ENCODE data around the gene RNF115.
"Not testable (repeated sequence)": the region's sequence is repeated elsewhere in the genome, so short reads cannot be mapped to it uniquely, and the experiment has no call there.

Gene RNF115

GRCh38 chr1:145773423-145773822 lies 50.5 kb downstream of the RNF115 start:
- no peak overlapping the region for H2AFZ ChIP-seq (ENCODE audit: low read depth, low read length, severe bottlenecking)
- H4K20me1 ChIP-seq (ENCODE audit: low read depth, low read length): no peaks in the 10 kb centered on the region
- no peak for TF ChIP-seq CTCF (IDR thresholded peaks at IDR 0.05; ENCODE audit: insufficient read depth, low read length, poor library complexity, severe bottlenecking)
- no peak for TF ChIP-seq EZH2phosphoT487 (conservative IDR thresholded peaks at IDR 0.05; ENCODE audit: low read length)
- H3K9me2 ChIP-seq (replicated peaks; ENCODE audit: insufficient read depth, low read length): no peaks in the 10 kb centered on the region
- H3K27me3 ChIP-seq (ENCODE audit: low read length): no peaks in the 10 kb centered on the region
- peaks cover 6% of the 10 kb centered on the region; the same call in 1 of the 2 replicates for H3F3A ChIP-seq (ENCODE audit: insufficient read depth)
- no peak overlapping the region for H3K27ac ChIP-seq (ENCODE audit: low read depth, low read length)
- H3K9me3 ChIP-seq (ENCODE audit: insufficient read depth, low read length): no peaks in the 10 kb centered on the region
- H3K36me3 ChIP-seq (ENCODE audit: low read length): peaks cover 12% of the 10 kb centered on the region; the same call in 1 of the 2 replicates
- no peaks in the 10 kb centered on the region for H3K79me2 ChIP-seq (ENCODE audit: insufficient read depth, low read length)
- H3K4me3 ChIP-seq (ENCODE audit: insufficient read depth, low read length, poor library complexity, severe bottlenecking): no peak overlapping the region
- no peak overlapping the region for H3K9ac ChIP-seq (ENCODE audit: low read length)
- no peak overlapping the region for H3K4me2 ChIP-seq (ENCODE audit: low read depth, low read length, poor library complexity, severe bottlenecking)

- no peak overlapping the region for H3K4me3 ChIP-seq (ENCODE audit: insufficient read depth, low read length, poor library complexity, severe bottlenecking)
- H3K9me2 ChIP-seq (replicated peaks; ENCODE audit: insufficient read depth, low read length): no peaks in the 10 kb centered on the region
- peaks cover 12% of the 10 kb centered on the region; the same call in 1 of the 2 replicates for H3K36me3 ChIP-seq (ENCODE audit: low read length)
- no peaks in the 10 kb centered on the region for H4K20me1 ChIP-seq (ENCODE audit: low read depth, low read length)
- H3K79me2 ChIP-seq (ENCODE audit: insufficient read depth, low read length): no peaks in the 10 kb centered on the region
- no peak overlapping the region for H3K9ac ChIP-seq (ENCODE audit: low read length)
- no peak overlapping the region for H3K4me2 ChIP-seq (ENCODE audit: low read depth, low read length, poor library complexity, severe bottlenecking)
- H3K9me3 ChIP-seq (ENCODE audit: insufficient read depth, low read length): no peaks in the 10 kb centered on the region
- H3F3A ChIP-seq (ENCODE audit: insufficient read depth): peaks cover 6% of the 10 kb centered on the region; the same call in 1 of the 2 replicates
- TF ChIP-seq CTCF (IDR thresholded peaks at IDR 0.05; ENCODE audit: insufficient read depth, low read length, poor library complexity, severe bottlenecking): no peak
- TF ChIP-seq EZH2phosphoT487 (conservative IDR thresholded peaks at IDR 0.05; ENCODE audit: low read length): no peak
- H2AFZ ChIP-seq (ENCODE audit: low read depth, low read length, severe bottlenecking): no peak overlapping the region
- no peak overlapping the region for H3K27ac ChIP-seq (ENCODE audit: low read depth, low read length)
- H3K27me3 ChIP-seq (ENCODE audit: low read length): no peaks in the 10 kb centered on the region
These were observed 52.8 kb downstream of the RNF115 start for GRCh38 chr1:145771056-145771455.

GRCh38 chr1:145768004-145768403 lies 55.9 kb downstream of the RNF115 start:
- not testable (repeated sequence) for H3F3A ChIP-seq (ENCODE audit: insufficient read depth); H3K4me3 ChIP-seq (ENCODE audit: insufficient read depth, low read length, poor library complexity, severe bottlenecking); H3K79me2 ChIP-seq (ENCODE audit: insufficient read depth, low read length); H3K9me3 ChIP-seq (ENCODE audit: insufficient read depth, low read length); H3K27ac ChIP-seq (ENCODE audit: low read depth, low read length); H2AFZ ChIP-seq (ENCODE audit: low read depth, low read length, severe bottlenecking); H4K20me1 ChIP-seq (ENCODE audit: low read depth, low read length); H3K27me3 ChIP-seq (ENCODE audit: low read length); H3K4me2 ChIP-seq (ENCODE audit: low read depth, low read length, poor library complexity, severe bottlenecking); H3K9me2 ChIP-seq (replicated peaks; ENCODE audit: insufficient read depth, low read length); H3K9ac ChIP-seq (ENCODE audit: low read length)
- H3K36me3 ChIP-seq (ENCODE audit: low read length): peaks cover 14% of the 10 kb centered on the region; the same call in 1 of the 2 replicates

- not testable (repeated sequence) for H3K9me2 ChIP-seq (replicated peaks; ENCODE audit: insufficient read depth, low read length); H3K4me3 ChIP-seq (ENCODE audit: insufficient read depth, low read length, poor library complexity, severe bottlenecking); H3K27ac ChIP-seq (ENCODE audit: low read depth, low read length); H3F3A ChIP-seq (ENCODE audit: insufficient read depth); H3K27me3 ChIP-seq (ENCODE audit: low read length); H3K9ac ChIP-seq (ENCODE audit: low read length); H3K9me3 ChIP-seq (ENCODE audit: insufficient read depth, low read length); H3K79me2 ChIP-seq (ENCODE audit: insufficient read depth, low read length); H3K4me2 ChIP-seq (ENCODE audit: low read depth, low read length, poor library complexity, severe bottlenecking); H2AFZ ChIP-seq (ENCODE audit: low read depth, low read length, severe bottlenecking); H4K20me1 ChIP-seq (ENCODE audit: low read depth, low read length)
- H3K36me3 ChIP-seq (ENCODE audit: low read length): peaks cover 23% of the 10 kb centered on the region
These were observed 57.0 kb downstream of the RNF115 start for GRCh38 chr1:145766926-145767325.

GRCh38 chr1:145765585-145766360 lies 58.1 kb downstream of the RNF115 start:
- H3K9me2 ChIP-seq (replicated peaks; ENCODE audit: insufficient read depth, low read length); H4K20me1 ChIP-seq (ENCODE audit: low read depth, low read length); H3K27me3 ChIP-seq (ENCODE audit: low read length); H2AFZ ChIP-seq (ENCODE audit: low read depth, low read length, severe bottlenecking); H3K27ac ChIP-seq (ENCODE audit: low read depth, low read length); H3K9ac ChIP-seq (ENCODE audit: low read length); H3K79me2 ChIP-seq (ENCODE audit: insufficient read depth, low read length); H3K9me3 ChIP-seq (ENCODE audit: insufficient read depth, low read length); H3K4me3 ChIP-seq (ENCODE audit: insufficient read depth, low read length, poor library complexity, severe bottlenecking); H3K4me2 ChIP-seq (ENCODE audit: low read depth, low read length, poor library complexity, severe bottlenecking); H3F3A ChIP-seq (ENCODE audit: insufficient read depth): not testable (repeated sequence)
- H3K36me3 ChIP-seq (ENCODE audit: low read length): peaks cover 22% of the 10 kb centered on the region

GRCh38 chr1:145765127-145765526 lies 58.8 kb downstream of the RNF115 start:
- not testable (repeated sequence) for H3F3A ChIP-seq (ENCODE audit: insufficient read depth); H3K27me3 ChIP-seq (ENCODE audit: low read length); H3K4me2 ChIP-seq (ENCODE audit: low read depth, low read length, poor library complexity, severe bottlenecking); H3K9ac ChIP-seq (ENCODE audit: low read length); H3K79me2 ChIP-seq (ENCODE audit: insufficient read depth, low read length); H2AFZ ChIP-seq (ENCODE audit: low read depth, low read length, severe bottlenecking); H3K4me3 ChIP-seq (ENCODE audit: insufficient read depth, low read length, poor library complexity, severe bottlenecking); H3K27ac ChIP-seq (ENCODE audit: low read depth, low read length); H4K20me1 ChIP-seq (ENCODE audit: low read depth, low read length); H3K9me3 ChIP-seq (ENCODE audit: insufficient read depth, low read length); H3K9me2 ChIP-seq (replicated peaks; ENCODE audit: insufficient read depth, low read length)
- peaks cover 16% of the 10 kb centered on the region for H3K36me3 ChIP-seq (ENCODE audit: low read length)

Data from SU-DHL-6 (cell line).